BJ (cell line): ENCODE data around the gene STXBP4. TPM values are rescaled to one million over a fixed set of nuclear protein-coding genes. Genes with fewer than 3 reads are reported as not detected.

Experiments
- CTCF ChIA-PET: fragments of 350-600 bp; formaldehyde crosslinking; extraction: SDS; loops from one replicate; lab custom pipeline; 2021; ENCODE audit warnings: antibody characterized with exemption, inconsistent platforms; lab: Yijun Ruan, JAX
- POLR2A ChIA-PET: fragments of 300-600 bp; sonication (Branson Sonifier 250); formaldehyde crosslinking; extraction: SDS; loops from one replicate; lab custom pipeline; 2021; ENCODE audit warnings: antibody characterized with exemption; lab: Charles Lee
- DNase-seq: peaks from one replicate; pipeline ENCODE4 v3.0.0-alpha.2; 2011; ENCODE audit warnings: low read depth
- H3K27me3 ChIP-seq: 2 replicates; pipeline ENCODE4 v1.6.0; 2011; ENCODE audit warnings: low read length; ENCODE audit not compliant: control insufficient read depth, insufficient read depth
- H3K36me3 ChIP-seq: 2 replicates; pipeline ENCODE4 v1.5.1; 2011; ENCODE audit warnings: low read length; ENCODE audit not compliant: control insufficient read depth, insufficient read depth
- H3K4me3 ChIP-seq: 2 replicates; pipeline ENCODE4 v1.5.1; 2011; ENCODE audit warnings: low read depth, mild to moderate bottlenecking, control low read depth, low read length
- CTCF ChIP-seq: IDR thresholded peaks from 2 replicates; pipeline ENCODE4 v1.5.1; 2011; ENCODE audit warnings: low read depth, mild to moderate bottlenecking, control low read depth, inconsistent platforms, low read length, moderate library complexity; ENCODE audit not compliant: insufficient read depth
- polyA plus RNA-seq: library from polyadenylated mRNA; depleted of rRNA; stranded (reverse); fragments of >200 nt; gene quantifications from 2 replicates; pipeline ENCODE4 v1.2.3, GENCODE V29; 2011

STXBP4 gene
- polyA plus RNA-seq, 1 experiment = 1.8 TPM

DNA sequence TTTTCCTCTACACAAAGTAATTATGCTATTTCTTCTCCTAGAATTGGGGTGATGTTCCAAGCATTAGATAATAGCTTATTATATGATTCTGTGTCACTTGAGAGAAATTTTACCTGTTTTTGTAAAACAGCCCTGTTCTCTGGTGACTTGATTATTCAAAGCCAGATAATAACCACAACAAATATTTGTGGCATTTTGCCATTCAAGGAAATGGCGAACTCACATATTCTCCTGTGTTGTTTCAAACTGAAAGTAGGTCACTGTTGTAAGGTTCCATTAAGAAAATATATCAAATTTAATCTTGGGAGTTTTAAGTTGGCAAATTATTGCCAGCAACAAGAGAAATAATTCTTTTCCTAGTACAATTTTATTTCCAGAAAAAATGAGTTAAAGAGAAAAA is 124.8 kb downstream of the STXBP4 start:
- Histone ChIP-seq H3K4me3 (no peak overlapping the region), H3K27me3 (no peaks in the 10 kb centered on the region), H3K36me3 (no peaks in the 10 kb centered on the region)
- ChIA-PET POLR2A (no interaction called here), CTCF (no interaction called here)
- TF ChIP-seq CTCF = no peak
- no peak for DNase-seq

DNA sequence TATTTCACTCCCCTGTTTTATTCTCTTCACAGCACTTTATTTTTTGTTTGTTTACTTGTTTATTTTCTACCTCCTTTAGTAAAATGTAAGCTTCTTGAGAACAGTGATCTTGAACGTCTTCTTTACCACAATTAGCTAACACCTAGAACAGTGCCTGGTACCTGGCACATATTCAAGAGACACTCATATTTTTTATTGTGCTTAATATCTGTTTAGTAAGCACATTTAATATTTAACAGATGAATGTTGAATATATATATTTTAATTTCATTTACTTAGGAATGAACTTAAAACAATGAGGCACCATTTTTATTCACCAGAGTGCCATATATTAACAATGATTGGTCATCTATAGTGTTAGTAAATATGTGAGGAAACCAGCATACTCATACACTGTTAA is 130.2 kb downstream of the STXBP4 start:
- ChIA-PET CTCF (no interaction called here), POLR2A (no interaction called here)
- H3K4me3 ChIP-seq = no peak overlapping the region
- no peak for DNase-seq
- TF ChIP-seq CTCF = no peak
- no peaks in the 10 kb centered on the region for H3K27me3 ChIP-seq
- no peaks in the 10 kb centered on the region for H3K36me3 ChIP-seq

- CTCF ChIA-PET = no interaction called here
- Histone ChIP-seq H3K4me3 (no peak overlapping the region), H3K27me3 (no peaks in the 10 kb centered on the region), H3K36me3 (no peaks in the 10 kb centered on the region)
- DNase-seq = no peak
- POLR2A ChIA-PET = no interaction called here
- no peak for TF ChIP-seq CTCF
These were observed 142.0 kb downstream of the STXBP4 start for GRCh38 chr17:55110521-55110920.

- no peak for DNase-seq
- no peaks in the 10 kb centered on the region for H3K27me3 ChIP-seq
- no peaks in the 10 kb centered on the region for H3K36me3 ChIP-seq
- POLR2A ChIA-PET = no interaction called here
- no peak overlapping the region for H3K4me3 ChIP-seq
- CTCF ChIA-PET = no interaction called here
- TF ChIP-seq CTCF = no peak
These were observed 145.7 kb downstream of the STXBP4 start for GRCh38 chr17:55114283-55114682.

GRCh38 chr17:55116440-55116914 is 147.9 kb downstream of the STXBP4 start:
- POLR2A ChIA-PET = no interaction called here
- CTCF ChIA-PET = no interaction called here
- no peak for DNase-seq
- TF ChIP-seq CTCF = no peak
- no peaks in the 10 kb centered on the region for H3K36me3 ChIP-seq
- no peak overlapping the region for H3K4me3 ChIP-seq
- no peaks in the 10 kb centered on the region for H3K27me3 ChIP-seq
